Motor neuron (in vitro differentiated cells): ENCODE results near the gene CCDC102A. TPM values are rescaled to one million over a fixed set of nuclear protein-coding genes. Genes with fewer than 3 reads are reported as not detected.
"Not testable (repeated sequence)": the region's sequence is repeated elsewhere in the genome, so short reads cannot be mapped to it uniquely, and the experiment has no call there.

ENCODE experiments used
- ATAC-seq, 8 experiments: fragments of 200-7000 bp; cut with Tn5 transposase; replicated peaks in 6 of 8; 2 replicates each; pipeline ENCODE4 v1.8.0; 2021; ENCODE audit warnings: mild to moderate bottlenecking in 8 of 8, moderate library complexity in 8 of 8
- H3K27ac ChIP-seq, 2 donors: fragments of 250-450 bp; sonication (Bioruptor Pico); 2 replicates each; pipeline ENCODE4 v1.9.0; 2021; ENCODE audit warnings: antibody characterized with exemption in 2 of 2, mild to moderate bottlenecking in 2 of 2, moderate library complexity in 1 of 2
- H3K4me1 ChIP-seq, 2 donors: fragments of 250-450 bp; sonication (Bioruptor Pico); replicated peaks in 1 of 2; 2 replicates each; pipeline ENCODE4 v1.6.1; 2021; ENCODE audit warnings: antibody characterized with exemption in 2 of 2, mild to moderate bottlenecking in 2 of 2, moderate library complexity in 1 of 2
- H3K4me3 ChIP-seq, 5 donors: fragments of 250-450 bp; sonication (Bioruptor Pico); 2 replicates each; pipeline ENCODE4 v1.9.0; 2021; ENCODE audit warnings: antibody characterized with exemption in 5 of 5, mild to moderate bottlenecking in 5 of 5, moderate library complexity in 4 of 5
- WGBS, 10 experiments: fragments of 450-650 bp; shearing (Covaris generic); methylation state at CpG; one replicate each; pipeline ENCODE4 v1.0.0; 2022; 5-methylcytosine and 5-hydroxymethylcytosine counted together
- in situ Hi-C, 9 experiments: fragments of 400-800 bp; cut with MboI; loops; one replicate each; pipeline ENCODE4 v1.15.0; 2021; ENCODE audit warnings: low sequenced_read_pairs in 9 of 9, low pct_unique_long_range_greater_than_20kb in 2 of 9; ENCODE audit not compliant: unreplicated experiment in 9 of 9
- total RNA-seq, 8 experiments: library from RNA; unstranded; fragments of 300-600 nt; gene quantifications; 2 replicates each; pipeline versions ENCODE4 v1.2.3 to v1.2.4, GENCODE V29; 2022

The CCDC102A gene
- total RNA-seq, 8 experiments from 2014 or later, result 1.1 to 16.8 (median 6.2) TPM

DNA sequence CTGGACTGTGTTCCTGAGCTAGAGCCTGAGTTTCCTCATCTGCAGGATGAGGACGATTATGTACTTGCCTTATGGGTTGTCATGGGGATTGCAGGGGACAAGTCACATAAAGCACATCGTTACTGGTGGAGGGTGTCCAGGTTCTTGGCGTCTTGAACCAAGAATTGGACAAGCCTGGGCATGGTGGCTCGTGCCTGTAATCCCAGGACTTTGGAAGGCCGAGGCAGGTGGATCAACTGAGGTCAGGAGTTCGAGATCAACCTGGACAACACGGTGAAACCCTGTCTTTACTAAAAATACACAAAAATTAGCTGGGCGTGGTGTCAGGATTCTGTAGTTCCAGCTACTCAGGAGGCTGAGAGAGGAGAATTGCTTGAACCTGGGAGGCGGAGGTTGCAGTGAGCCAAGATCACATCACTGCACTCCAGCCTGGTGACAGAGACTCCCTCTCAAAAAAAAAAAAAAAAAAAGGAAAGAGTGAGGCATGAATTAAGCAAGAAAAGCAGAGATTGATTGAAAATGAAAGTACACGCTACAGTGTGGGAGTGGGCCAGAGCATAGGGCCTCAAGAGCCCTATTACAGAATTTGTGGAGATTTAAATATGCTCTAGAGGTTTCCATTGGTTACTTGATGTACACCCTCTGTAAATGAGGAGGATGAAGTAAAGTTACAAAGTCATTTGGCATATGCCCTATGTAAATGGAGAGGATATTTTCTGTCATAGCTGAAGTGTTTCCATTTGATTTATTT, 36.8 kb upstream of the CCDC102A start:
- peak in 2 of 8 experiments; percentile 35 to 36 for ATAC-seq
- in situ Hi-C loops, result loop anchor here in 2 of 9 experiments (25.0 kb wide), 1 partner anchor 439 kb away; the partner anchor contains the start of genes USB1 (in 2 of the 2) and ZNF319 (in 2 of the 2)
- WGBS, 10 experiments, result 22 to 100% (median 85%) methylated on average over 1 to 8 of the region's 10 CpGs; no CpG with 5 or more reads in 1 of the 10 experiments
- Histone ChIP-seq H3K27ac (no peak overlapping the region), H3K4me1 (peaks cover 0 to 6% of the 10 kb centered on the region in 2 donors), H3K4me3 (no peak overlapping the region)

DNA sequence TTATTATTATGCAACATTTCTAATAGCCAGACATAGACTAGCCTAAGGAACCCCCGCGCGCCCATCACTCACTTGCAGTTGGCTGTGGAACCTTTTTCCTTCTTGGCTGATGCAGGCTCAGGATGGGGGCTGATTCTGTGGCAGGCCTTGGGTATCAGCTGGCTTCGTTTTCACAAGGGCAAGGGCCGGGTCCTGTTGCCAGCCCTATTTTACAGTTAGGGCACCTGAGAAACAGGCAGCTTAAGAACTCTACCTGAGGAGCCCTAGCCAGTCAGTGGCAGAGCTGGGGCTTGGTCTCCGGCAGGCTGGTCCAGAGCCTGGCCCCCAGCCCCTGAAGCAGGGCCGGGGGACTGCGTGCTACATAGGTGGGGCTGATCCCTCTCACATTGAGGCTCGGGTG, 34.7 kb upstream of the CCDC102A start:
- Histone ChIP-seq H3K4me1 (no peaks in the 10 kb centered on the region), H3K27ac (no peak overlapping the region), H3K4me3 (no peak overlapping the region)
- in situ Hi-C loops, result loop anchor here in 2 of 9 experiments (25.0 kb wide), 1 partner anchor 441 kb away; the partner anchor contains the start of genes USB1 (in 2 of the 2) and ZNF319 (in 2 of the 2)
- ATAC-seq, result no peak
- WGBS, 10 experiments, result 29 to 93% (median 89%) methylated on average over 1 to 4 of the region's 9 CpGs; no CpG with 5 or more reads in 5 of the 10 experiments

DNA sequence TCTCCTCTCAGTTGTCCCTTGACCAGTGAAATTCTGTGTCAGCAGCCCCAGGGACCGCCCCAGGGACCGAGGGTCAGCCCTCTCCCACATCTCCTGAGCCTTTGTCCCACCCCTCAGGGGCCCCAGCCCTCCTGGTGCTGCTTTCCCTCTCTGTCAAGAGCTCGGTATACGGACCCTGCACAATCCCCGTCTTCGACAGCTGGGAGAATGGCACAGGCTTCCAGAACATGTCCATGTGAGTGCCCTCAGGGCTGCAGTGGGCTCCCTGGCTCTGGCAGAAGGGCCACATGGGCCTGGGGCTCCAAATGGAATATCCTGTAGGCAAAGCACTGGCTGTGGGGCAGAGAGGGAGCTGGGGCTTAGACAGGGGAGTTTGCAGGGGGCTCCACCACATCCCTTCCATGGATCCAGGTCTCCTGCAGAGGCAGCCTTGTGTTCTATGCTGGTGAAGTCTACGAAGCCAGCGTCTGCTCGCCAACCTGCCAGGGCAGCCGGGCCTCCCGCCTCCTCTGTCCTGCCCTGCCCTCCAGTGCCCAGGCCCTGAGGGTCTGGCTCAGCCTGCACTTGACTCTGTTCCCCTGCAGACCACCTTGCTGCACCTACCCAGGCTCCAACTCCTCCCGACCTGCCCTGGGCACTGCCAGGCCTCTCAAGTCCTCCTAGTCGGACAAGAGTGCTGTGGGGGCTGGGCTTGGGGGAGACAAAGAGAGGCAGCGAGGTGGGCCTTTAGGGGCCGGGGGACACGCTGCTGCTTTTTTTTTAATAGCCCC, 34.1 kb upstream of the CCDC102A start:
- no peaks in the 10 kb centered on the region for H3K4me1 ChIP-seq
- H3K27ac ChIP-seq, result no peak overlapping the region
- H3K4me3 ChIP-seq, result no peak overlapping the region
- in situ Hi-C loops, result loop anchor here in 2 of 9 experiments (25.0 kb wide), 1 partner anchor 442 kb away; the partner anchor contains the start of genes USB1 (in 2 of the 2) and ZNF319 (in 2 of the 2)
- WGBS, 10 experiments, result 40 to 47% methylated on average over 1 to 2 of the region's 16 CpGs; no CpG with 5 or more reads in 8 of the 10 experiments
- ATAC-seq, result peak in 1 of 8 experiments; percentile 7

DNA sequence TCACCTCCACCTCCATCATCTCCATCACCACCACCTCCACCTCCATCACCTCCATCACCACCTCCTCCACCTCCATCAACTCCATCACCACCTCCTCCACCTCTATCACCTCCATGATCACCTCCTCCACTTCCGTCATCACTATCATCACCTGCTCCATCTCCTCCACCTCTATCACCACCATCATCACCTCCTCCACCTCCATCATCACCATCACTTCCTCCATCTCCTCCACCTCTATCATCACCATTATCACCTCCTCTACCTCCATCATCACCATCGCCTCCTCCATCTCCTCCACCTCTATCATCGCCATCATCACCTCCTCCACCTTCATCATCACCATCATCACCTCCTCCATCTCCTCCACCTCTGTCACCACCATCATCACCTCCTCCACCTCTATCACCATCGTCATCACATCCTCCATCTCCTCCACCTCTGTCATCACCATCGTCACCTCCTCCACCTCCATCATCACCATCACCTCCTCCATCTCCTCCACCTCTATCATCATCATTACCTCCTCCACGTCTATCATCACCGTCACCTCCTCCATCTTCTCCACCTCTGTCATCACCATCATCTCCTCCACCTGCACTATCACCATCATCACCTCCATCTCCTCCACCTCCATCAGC, 33.1 kb upstream of the CCDC102A start:
- WGBS, 10 experiments, result 78 to 100% (median 95%) methylated on average over 1 to 7 of the region's 7 CpGs
- no peak for ATAC-seq
- Histone ChIP-seq H3K4me3 (no peak overlapping the region), H3K4me1 (peaks cover 1 to 6% of the 10 kb centered on the region in 2 donors), H3K27ac (no peak overlapping the region)
- in situ Hi-C loops, result loop anchor here in 2 of 9 experiments (25.0 kb wide), 1 partner anchor 443 kb away; the partner anchor contains the start of genes USB1 (in 2 of the 2) and ZNF319 (in 2 of the 2)

DNA sequence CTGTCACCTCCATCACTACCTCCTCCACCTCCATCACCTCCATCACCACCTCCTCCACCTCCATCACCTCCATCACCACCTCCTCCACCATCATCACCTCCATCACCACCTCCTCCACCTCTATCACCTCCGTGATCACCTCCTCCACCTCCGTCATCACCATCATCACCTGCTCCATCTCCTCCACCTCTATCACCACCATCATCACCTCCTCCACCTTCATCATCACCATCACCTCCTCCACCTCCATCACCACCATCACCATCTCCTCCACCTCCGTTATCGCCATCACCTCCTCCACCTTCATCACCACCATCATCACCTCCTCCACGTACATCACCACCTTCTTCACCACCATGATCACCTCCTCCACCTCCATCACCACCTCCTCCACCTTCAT, 32.4 kb upstream of the CCDC102A start:
- H3K4me1 ChIP-seq, ATAC-seq, H3K4me3 ChIP-seq, H3K27ac ChIP-seq: not testable (repeated sequence)
- 65 to 94% (median 90%) methylated on average over 3 to 5 of the region's 5 CpGs; no CpG with 5 or more reads in 2 of the 10 experiments for WGBS, 10 experiments
- in situ Hi-C loops, result loop anchor here in 2 of 9 experiments (25.0 kb wide), 1 partner anchor 444 kb away; the partner anchor contains the start of genes USB1 (in 2 of the 2) and ZNF319 (in 2 of the 2)

DNA sequence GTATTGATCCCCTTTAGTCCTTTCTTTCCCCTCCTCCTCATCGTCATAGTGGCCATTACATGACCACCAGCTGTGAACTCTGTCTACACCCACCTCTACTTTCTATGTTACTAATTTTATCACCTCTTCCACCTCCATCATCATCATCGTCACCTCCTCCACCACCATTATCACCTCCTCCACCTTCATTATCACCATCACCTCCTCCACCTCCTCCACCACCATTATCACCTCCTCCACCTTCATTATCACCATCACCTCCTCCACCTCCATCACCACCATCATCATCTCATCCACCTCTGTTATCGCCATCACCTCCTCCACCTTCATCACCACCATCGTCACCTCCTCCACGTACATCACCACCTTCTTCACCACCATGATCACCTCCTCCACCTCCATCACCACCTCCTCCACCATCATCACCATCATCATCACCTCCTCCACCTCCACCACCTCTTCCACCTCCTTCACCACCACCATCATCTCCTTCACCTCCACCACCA, 31.9 kb upstream of the CCDC102A start:
- no peak for ATAC-seq
- Histone ChIP-seq H3K4me1 (peaks cover 4 to 9% of the 10 kb centered on the region in 2 donors), H3K4me3 (no peak overlapping the region), H3K27ac (no peak overlapping the region)
- 75 to 100% (median 93%) methylated on average over 2 to 5 of the region's 5 CpGs; no CpG with 5 or more reads in 2 of the 10 experiments for WGBS, 10 experiments
- in situ Hi-C loops, result loop anchor here in 2 of 9 experiments (25.0 kb wide), 1 partner anchor 444 kb away; the partner anchor contains the start of genes USB1 (in 2 of the 2) and ZNF319 (in 2 of the 2)

DNA sequence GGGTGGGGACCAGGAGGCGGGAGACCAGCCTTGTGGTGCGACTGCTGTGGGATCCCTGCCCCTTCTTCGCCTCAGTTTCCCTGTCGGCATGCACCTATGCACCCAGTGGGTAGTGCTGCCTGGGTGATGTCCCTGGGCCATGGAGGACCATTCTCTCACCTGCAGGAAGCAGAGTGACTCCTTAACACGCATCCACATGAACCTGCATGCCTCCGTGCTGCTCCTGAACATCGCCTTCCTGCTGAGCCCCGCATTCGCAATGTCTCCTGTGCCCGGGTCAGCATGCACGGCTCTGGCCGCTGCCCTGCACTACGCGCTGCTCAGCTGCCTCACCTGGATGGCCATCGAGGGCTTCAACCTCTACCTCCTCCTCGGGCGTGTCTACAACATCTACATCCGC, 31.3 kb upstream of the CCDC102A start:
- Histone ChIP-seq H3K27ac (no peak overlapping the region), H3K4me3 (no peak overlapping the region), H3K4me1 (peaks cover 4 to 9% of the 10 kb centered on the region in 2 donors)
- WGBS, 10 experiments, result 77 to 100% (median 91%) methylated on average over 1 to 17 of the region's 18 CpGs; no CpG with 5 or more reads in 2 of the 10 experiments
- in situ Hi-C loops, result loop anchor here in 2 of 9 experiments (25.0 kb wide), 1 partner anchor 445 kb away; the partner anchor contains the start of genes USB1 (in 2 of the 2) and ZNF319 (in 2 of the 2)
- no peak for ATAC-seq

DNA sequence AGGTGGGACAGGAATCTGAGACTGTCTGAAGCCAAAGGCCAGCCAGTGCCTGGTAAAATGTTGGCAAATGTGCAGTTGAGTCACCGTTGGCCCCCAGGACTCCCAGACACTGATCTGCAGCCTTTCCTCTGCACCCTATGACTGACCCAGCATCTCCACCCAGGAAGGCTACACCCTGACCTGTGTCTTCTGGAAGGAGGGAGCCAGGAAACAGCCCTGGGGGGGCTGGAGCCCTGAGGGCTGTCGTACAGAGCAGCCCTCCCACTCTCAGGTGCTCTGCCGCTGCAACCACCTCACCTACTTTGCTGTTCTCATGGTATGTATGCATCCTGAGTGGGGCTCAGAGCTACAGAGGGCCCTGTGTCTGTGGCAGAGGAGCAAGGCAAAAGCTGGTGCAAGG, 30.1 kb upstream of the CCDC102A start:
- Histone ChIP-seq H3K4me3 (no peak overlapping the region), H3K4me1 (peaks cover 4 to 9% of the 10 kb centered on the region in 2 donors), H3K27ac (no peak overlapping the region)
- ATAC-seq, result no peak
- in situ Hi-C loops, result loop anchor here in 2 of 9 experiments (25.0 kb wide), 1 partner anchor 446 kb away; the partner anchor contains the start of genes USB1 (in 2 of the 2) and ZNF319 (in 2 of the 2)
- 0 to 100% (median 73%) methylated on average over 1 to 2 of the region's 3 CpGs; no CpG with 5 or more reads in 4 of the 10 experiments for WGBS, 10 experiments

DNA sequence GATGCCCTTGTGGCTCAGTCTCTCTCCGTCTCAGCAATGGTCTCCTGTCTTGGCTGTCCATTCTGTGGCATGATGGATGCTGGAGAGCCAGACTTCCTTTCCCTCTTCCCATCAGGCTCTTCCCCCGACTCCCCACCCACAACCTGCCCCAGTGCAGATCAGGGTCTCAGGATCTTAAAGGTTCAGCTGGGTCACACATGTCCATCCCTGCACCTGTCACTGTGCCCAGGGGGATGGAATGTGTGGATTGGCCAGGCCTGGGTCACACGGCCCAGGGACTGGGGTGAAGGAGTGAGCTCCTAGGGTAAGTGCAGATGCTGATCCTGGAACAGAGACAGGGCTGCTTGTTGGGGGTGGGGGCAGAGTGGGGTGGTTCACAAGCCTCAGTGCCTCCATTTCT, 29.1 kb upstream of the CCDC102A start:
- WGBS, 10 experiments, result 67 to 100% methylated on average over 1 of the region's 3 CpGs; no CpG with 5 or more reads in 8 of the 10 experiments
- Histone ChIP-seq H3K4me1 (peaks cover 4 to 9% of the 10 kb centered on the region in 2 donors), H3K27ac (no peak overlapping the region), H3K4me3 (no peak overlapping the region)
- ATAC-seq, result no peak
- in situ Hi-C loops, result loop anchor here in 2 of 9 experiments (25.0 kb wide), 1 partner anchor 447 kb away; the partner anchor contains the start of genes USB1 (in 2 of the 2) and ZNF319 (in 2 of the 2)

DNA sequence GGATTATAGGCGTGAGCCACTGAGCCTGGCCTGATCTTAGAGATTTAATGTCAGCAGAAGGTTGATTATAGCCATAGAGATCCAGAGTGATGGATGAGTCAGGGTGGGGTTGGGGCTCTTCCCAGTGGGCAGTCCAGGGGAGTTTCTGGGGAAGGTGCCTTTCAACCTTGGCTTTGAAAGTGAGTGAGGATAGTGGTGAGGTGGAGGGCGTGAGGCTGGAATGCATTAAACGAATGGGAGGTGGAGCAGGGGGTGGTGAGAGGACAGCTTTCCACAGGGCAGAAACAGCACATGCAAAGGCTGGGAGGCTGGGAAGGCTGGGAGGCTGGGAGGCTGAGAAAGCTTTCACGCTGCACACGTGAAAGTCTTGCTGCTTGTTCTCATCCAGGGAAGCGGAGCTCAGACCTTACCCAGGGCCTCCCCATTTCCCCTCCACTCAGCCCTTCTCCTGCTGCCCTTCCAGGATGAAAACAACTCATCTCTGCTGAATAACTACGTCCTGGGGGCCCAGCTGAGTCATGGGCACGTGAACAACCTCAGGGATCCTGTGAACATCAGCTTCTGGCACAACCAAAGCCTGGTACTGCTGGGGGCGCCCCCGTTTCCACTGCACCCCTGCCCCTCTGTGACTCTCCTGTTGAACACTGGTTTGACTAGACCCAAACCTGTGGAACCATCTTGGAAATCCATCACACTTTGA, 28.4 kb upstream of the CCDC102A start:
- WGBS, 10 experiments, result 0 to 50% (median 34%) methylated on average over 1 to 4 of the region's 10 CpGs; no CpG with 5 or more reads in 7 of the 10 experiments
- H3K27ac ChIP-seq, result peak overlapping the region in 1 of 2 donors; percentile 38
- peaks cover 4 to 9% of the 10 kb centered on the region in 2 donors for H3K4me1 ChIP-seq
- no peak overlapping the region for H3K4me3 ChIP-seq
- in situ Hi-C loops, result loop anchor here in 2 of 9 experiments (25.0 kb wide), 1 partner anchor 448 kb away; the partner anchor contains the start of genes USB1 (in 2 of the 2) and ZNF319 (in 2 of the 2)
- peak in 7 of 8 experiments; percentile 41 to 86 (median 85) for ATAC-seq

DNA sequence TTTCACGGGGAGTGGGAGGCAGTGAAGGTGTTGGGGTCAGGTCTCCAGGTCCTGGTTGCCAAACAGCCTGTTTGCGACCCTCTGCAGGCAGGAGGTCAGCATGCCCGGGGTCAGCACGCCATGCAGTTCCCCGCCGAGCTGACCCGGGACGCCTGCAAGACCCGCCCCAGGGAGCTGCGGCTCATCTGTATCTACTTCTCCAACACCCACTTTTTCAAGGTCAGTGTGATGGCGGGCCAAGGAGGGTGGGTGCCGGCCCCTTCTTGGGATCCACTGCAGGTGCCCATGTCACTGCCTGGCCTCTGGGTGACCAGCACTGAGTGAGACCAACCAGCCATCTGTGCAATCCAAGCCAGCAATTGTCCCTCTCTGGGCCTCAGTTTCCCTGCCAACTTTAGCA, 27.4 kb upstream of the CCDC102A start:
- 40 to 86% methylated on average over 1 of the region's 12 CpGs; no CpG with 5 or more reads in 8 of the 10 experiments for WGBS, 10 experiments
- in situ Hi-C loops, result loop anchor here in 2 of 9 experiments (25.0 kb wide), 1 partner anchor 449 kb away; the partner anchor contains the start of genes USB1 (in 2 of the 2) and ZNF319 (in 2 of the 2)
- ATAC-seq, result no peak

More for the DNA sequence above, 27.4 kb upstream of the CCDC102A start:
- Histone ChIP-seq H3K27ac (no peak overlapping the region), H3K4me3 (no peak overlapping the region), H3K4me1 (peaks cover 4 to 9% of the 10 kb centered on the region in 2 donors)
